GM21515 (cell line): ENCODE measurements around the gene MICAL2.

Source experiments
- ATAC-seq: cut with Tn5 transposase; IDR thresholded peaks from one replicate; pipeline ENCODE4 v1.9.1; 2021; ENCODE audit not compliant: unreplicated experiment

MICAL2 gene

DNA sequence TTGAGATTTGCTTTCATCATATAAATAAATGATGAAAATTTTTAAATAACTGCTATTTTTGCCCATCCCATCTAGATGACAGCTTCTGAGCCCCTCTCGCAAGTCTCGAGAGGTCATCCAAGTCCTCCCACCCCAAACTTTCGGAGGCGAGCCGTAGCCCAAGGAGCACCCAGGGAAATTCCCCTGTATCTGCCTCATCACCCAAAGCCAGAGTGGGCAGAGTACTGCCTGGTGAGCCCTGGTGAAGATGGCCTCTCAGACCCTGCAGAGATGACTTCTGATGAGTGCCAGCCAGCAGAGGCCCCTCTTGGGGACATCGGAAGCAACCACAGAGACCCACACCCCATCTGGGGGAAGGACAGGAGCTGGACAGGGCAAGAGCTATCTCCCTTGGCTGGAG is 183.1 kb downstream of the MICAL2 start:
- no peak for ATAC-seq

DNA sequence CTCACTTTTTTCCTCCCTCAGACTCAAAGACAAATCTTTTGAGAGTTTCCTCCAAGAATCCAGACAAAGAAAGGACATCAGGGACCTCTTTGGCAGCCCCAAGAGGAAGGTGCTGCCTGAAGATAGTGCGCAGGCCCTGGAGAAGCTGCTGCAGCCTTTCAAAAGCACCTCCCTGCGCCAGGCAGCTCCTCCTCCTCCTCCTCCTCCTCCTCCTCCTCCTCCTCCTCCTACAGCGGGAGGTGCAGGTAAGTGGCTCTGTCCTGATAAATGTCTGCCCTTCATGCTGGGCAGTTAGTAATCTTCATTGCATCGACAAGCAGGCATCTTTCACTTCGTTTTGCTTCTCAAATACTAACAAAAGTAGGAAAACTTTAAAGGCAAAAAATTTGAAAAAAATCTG is 184.2 kb downstream of the MICAL2 start:
- ATAC-seq: no peak

DNA sequence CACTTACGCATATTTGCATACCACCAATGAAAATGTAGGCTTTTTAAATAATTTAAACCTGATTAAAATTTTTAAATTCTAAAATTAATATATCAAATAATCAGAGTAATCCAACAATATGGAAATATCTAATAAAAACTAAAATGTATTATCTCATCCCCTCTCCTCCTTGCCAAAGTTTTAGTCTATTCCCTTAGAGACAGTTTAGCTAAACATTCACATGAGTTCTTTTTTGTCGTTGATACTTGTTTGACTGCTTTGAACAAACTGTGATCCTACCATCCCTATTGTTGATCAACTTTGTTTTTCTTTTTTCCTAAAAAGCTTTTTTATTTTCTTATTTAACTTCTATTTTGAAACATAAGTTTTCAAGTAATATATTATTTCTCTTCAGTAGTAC is 185.6 kb downstream of the MICAL2 start:
- no peak for ATAC-seq

DNA sequence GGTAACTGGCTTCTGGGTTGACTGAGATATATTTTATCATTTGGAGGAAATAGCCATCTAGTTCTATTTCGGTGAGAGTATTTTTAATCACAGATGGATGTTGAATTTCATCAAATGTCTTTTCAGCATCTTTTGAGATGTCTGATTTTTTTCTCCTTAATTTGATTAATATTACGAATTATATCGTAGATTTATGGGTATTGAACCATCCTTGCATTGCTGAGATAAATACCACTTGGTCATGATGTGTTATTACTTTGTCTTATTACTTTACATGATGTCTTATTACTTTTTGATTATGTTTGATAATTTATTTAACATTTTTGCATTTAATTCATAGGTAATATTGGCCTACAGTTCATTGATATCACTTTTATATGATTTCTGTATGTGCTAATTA is 188.2 kb downstream of the MICAL2 start:
- ATAC-seq: no peak

DNA sequence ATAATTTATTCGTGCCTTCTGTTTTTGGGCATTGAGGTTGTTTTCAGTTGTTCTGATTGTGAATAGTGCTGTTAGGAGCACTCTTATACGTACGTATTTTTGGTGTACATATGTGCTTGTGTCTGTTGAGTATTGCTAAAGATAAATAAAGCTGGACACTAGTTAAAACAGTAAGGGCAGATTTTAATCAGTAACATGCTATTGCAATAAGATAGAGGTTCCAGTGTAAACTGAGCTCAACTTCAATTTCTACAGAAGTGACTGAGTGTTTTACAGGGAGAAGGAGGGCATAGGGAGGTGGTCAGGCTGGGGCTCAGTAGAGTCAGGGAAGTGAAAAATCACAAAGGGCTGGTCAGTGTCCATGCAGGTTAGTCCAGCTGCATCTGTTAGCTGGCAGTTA is 191.0 kb downstream of the MICAL2 start:
- no peak for ATAC-seq

DNA sequence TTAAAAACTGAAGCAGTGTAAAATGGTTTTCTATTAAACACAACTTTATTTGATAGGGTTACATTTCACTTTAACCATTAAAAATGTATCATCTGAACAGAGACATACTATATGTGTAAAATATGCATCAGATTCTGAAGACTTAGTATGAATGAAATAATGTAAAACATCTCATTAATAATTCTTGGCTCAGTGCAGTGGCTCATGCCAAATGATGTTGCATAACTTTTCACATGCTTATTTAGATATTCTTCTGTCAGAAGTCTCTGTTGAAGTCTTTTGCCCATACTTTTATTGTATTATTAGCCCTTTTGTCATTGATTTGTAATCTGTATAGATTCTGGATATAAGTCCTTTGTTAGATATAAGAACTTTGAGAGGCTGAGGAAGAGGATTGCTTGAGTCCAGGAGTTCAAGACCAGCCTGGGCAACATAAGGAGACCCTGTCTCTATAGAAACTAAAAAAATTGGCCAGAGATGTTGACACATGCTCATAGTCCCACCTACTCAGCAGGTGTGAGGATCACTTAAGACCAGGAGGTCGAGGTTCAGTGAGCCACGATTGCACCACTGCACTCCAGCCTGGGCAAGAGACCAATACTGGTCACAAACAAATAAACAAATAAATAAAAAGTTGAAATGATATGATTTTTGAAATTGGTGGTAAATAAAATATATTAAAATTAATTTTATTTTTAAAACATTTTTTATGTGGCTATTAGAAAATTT is 193.2 kb downstream of the MICAL2 start:
- no peak for ATAC-seq

DNA sequence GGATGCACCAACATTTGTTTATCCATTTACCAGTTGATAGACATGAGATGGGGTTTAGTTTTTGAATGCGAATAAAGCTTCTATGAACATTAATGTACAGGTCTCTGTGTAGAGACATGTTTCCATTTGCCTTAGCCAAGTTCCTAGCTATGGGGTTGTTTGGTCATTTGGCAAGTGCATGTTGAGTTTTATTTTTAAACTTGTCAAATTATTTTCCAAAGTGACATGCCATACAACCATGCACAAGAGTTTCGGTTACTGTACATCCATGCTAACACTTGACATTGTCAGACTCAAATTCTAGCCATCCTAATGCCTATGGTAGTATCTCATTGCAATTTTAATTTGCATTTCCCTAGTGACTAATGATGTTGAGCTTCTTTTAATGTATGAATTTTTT is 196.4 kb downstream of the MICAL2 start:
- no peak for ATAC-seq

DNA sequence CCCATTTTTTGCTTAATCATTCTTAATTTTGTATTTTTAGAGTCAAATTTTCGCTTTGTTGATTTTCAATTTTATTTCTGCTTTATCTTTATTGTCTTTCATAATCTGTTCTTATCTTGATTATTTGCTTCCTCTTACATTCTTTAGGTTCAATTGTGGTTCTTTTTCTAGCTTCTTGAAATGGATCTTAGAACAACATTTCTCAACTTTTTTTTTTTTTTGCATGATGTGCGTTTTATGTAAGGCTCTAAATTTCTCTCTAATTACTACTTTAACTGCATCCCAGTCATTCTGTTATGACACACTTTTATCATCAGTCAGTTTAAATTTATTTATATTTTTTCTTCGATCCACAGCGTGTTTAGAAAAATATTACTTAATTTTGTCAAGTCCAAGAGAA is 201.7 kb downstream of the MICAL2 start:
- ATAC-seq: no peak
